ENCODE results near the gene NRL.
"Not testable (repeated sequence)": the region's sequence is repeated elsewhere in the genome, so short reads cannot be mapped to it uniquely, and the experiment has no call there.

Gene NRL

GRCh38 chr14:24108336-24108874, 6.3 kb downstream of the NRL start:
- FAIRE-seq (peak; percentile 21), DNase-seq (ENCODE audit: insufficient read length, low spot score) (no peak)
- TF ChIP-seq, protein P1, sequence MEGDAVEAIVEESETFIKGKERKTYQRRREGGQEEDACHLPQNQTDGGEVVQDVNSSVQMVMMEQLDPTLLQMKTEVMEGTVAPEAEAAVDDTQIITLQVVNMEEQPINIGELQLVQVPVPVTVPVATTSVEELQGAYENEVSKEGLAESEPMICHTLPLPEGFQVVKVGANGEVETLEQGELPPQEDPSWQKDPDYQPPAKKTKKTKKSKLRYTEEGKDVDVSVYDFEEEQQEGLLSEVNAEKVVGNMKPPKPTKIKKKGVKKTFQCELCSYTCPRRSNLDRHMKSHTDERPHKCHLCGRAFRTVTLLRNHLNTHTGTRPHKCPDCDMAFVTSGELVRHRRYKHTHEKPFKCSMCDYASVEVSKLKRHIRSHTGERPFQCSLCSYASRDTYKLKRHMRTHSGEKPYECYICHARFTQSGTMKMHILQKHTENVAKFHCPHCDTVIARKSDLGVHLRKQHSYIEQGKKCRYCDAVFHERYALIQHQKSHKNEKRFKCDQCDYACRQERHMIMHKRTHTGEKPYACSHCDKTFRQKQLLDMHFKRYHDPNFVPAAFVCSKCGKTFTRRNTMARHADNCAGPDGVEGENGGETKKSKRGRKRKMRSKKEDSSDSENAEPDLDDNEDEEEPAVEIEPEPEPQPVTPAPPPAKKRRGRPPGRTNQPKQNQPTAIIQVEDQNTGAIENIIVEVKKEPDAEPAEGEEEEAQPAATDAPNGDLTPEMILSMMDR (IDR thresholded peaks at IDR 0.05; ENCODE audit: insufficient read depth, missing control alignments), result no peak

DNA sequence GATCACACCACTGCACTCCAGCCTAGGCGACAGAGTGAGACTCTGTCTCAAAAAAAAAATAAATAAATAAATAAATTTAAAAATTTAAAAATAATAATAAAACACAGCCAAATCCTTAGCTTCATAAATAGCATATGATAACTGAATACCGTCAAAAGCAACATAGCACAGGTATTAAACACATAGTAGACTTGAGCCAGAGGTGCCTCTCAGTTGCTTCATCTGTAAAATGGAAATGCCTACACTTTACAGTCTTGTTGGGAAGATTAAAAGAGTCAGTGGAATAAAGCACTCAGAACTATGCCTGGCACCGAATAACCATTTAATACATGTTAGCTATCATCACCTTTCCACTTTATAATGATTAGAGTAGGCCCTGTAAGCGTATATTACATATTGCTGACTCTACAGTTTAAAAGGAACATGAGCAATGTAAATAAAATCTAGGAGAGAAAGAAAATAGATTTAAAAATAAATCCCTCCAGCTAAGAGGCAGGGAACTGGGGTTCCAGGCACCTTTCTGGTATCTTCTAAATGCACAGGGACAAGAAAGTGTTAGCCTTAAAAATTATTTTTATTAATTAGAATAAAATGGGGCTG, 8.0 kb downstream of the NRL start:
- TF ChIP-seq, protein P1 (IDR thresholded peaks at IDR 0.05; ENCODE audit: insufficient read depth, missing control alignments), result no peak
- FAIRE-seq (no peak), DNase-seq (ENCODE audit: insufficient read length, low spot score) (no peak)

DNA sequence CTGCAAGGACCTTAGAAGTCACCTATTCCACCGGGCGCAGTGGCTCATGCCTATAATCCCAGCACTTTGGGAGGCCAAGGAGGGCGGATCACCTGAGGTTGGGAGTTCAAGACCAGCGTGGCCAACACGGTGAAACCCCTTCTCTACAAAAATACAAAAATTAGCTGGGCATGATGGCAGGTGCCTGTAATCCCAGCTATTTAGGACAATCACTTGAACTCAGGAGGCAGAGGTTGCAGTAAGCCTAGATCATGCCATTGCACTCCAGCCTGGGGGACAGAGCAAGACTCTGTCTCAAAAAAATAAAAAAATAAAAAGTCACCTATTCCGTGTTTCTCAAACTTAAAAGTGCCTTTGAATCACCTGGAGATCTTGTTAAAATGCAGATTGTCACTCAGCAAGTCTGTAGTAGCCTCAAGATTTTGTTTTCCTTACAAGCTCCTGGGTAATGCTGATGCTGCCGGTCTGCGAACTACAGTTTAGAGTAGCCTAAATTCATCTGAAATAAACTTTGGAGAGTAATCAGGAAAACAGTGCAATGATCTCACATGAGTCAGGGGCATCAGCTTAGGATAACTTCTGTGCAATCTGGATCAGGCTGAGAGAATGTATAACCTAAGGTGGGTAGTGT, 9.0 kb downstream of the NRL start:
- FAIRE-seq; DNase-seq (ENCODE audit: insufficient read length, low spot score): not testable (repeated sequence)

- DNase-seq (ENCODE audit: insufficient read length, low spot score) (no peak), FAIRE-seq (no peak)
- TF ChIP-seq, protein P1 (IDR thresholded peaks at IDR 0.05; ENCODE audit: insufficient read depth, missing control alignments), result no peak
Observed at GRCh38 chr14:24103451-24103850, 11.3 kb downstream of the NRL start.

DNA sequence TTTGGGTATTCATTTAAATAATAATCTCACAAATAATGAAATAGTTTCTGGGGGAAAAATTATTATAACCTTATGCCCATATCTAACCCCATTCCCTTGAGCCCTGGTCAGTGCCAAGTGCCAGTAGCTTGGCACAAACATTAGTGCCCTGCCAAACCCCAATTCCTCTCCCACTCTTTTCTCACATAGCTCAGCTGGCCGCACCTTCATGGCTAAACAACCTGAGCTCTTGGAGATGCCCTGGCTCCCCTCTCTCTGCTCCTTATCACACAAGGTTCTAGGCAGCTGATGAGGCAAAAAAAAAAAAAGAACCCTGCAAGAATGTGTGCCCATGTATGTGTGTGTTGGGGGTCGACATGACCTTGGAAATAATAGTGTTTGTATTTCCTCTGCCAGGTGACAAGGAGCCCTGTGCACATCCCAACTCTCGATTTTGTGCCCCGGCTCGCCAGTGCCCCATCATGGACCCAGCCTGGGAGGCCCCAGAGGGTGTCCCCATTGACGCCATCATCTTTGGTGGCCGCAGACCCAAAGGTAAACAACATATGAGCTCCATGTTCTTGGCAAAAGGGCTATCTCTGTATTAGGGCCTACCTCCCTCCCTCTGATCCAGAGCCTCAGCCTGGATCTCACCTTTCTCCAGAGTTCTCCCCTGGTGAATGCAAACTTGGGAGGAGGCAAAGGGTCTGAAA, 12.2 kb downstream of the NRL start:
- FAIRE-seq, result no peak
- TF ChIP-seq, protein P1 (IDR thresholded peaks at IDR 0.05; ENCODE audit: insufficient read depth, missing control alignments), result no peak
- no peak for DNase-seq (ENCODE audit: insufficient read length, low spot score)

- no peak for FAIRE-seq
- TF ChIP-seq, protein P1 (IDR thresholded peaks at IDR 0.05; ENCODE audit: insufficient read depth, missing control alignments), result no peak
- no peak for DNase-seq (ENCODE audit: insufficient read length, low spot score)
Observed at GRCh38 chr14:24100982-24101494, 13.7 kb downstream of the NRL start.

- FAIRE-seq (no peak), DNase-seq (ENCODE audit: insufficient read length, low spot score) (no peak)
- TF ChIP-seq, protein P1 (IDR thresholded peaks at IDR 0.05; ENCODE audit: insufficient read depth, missing control alignments), result no peak
Observed at GRCh38 chr14:24100197-24100981, 14.4 kb downstream of the NRL start.

All from D721Med (cell line).